Kidney (tissue), 14 donors: ENCODE measurements around the gene METTL23. TPM values are rescaled to one million over a fixed set of nuclear protein-coding genes. Genes with fewer than 3 reads are reported as not detected.

Source experiments
- DNase-seq, 5 donors: peaks; one replicate each; pipeline ENCODE4 v3.0.0-alpha.2; 2013 to 2020
- FAIRE-seq: peaks from 2 replicates; lab custom pipeline; 2012; peaks lifted over from hg19 to GRCh38; lab: Jason Lieb, UNC
- H3K27ac ChIP-seq, 2 donors: one replicate each; pipeline ENCODE4 v1.7.0; 2013; ENCODE audit warnings: low read depth in 2 of 2, low read length in 2 of 2, inconsistent platforms in 1 of 2
- H3K27me3 ChIP-seq: one replicate; pipeline ENCODE4 v1.7.1; 2013; ENCODE audit warnings: low read length, inconsistent platforms; ENCODE audit not compliant: control insufficient read depth, insufficient read depth
- H3K36me3 ChIP-seq, 3 donors: one replicate each; pipeline versions ENCODE4 v1.7.0 to v1.7.1; 2013; ENCODE audit warnings: low read length in 3 of 3, control low read depth in 1 of 3, inconsistent platforms in 1 of 3; ENCODE audit not compliant: insufficient read depth in 3 of 3, control insufficient read depth in 2 of 3
- H3K4me1 ChIP-seq, 3 donors: one replicate each; pipeline versions ENCODE4 v1.7.0 to v1.7.1; 2013; ENCODE audit warnings: low read length in 3 of 3, inconsistent platforms in 1 of 3, low read depth in 1 of 3; ENCODE audit not compliant: control insufficient read depth in 2 of 3, insufficient read depth in 2 of 3
- H3K4me3 ChIP-seq, 3 donors: one replicate each; pipeline versions ENCODE4 v1.7.0 to v1.8.1; 2013; ENCODE audit warnings: low read length in 3 of 3, control low read depth in 1 of 3, inconsistent platforms in 1 of 3
- H3K9ac ChIP-seq, 3 donors: one replicate each; pipeline versions ENCODE4 v1.7.0 to v1.7.1; 2013; ENCODE audit warnings: low read length in 3 of 3, control low read depth in 1 of 3, inconsistent platforms in 1 of 3
- H3K9me3 ChIP-seq, 3 donors: one replicate each; pipeline versions ENCODE4 v1.7.0 to v1.7.1; 2013; ENCODE audit warnings: low read length in 3 of 3, control low read depth in 1 of 3, inconsistent platforms in 1 of 3; ENCODE audit not compliant: control insufficient read depth in 2 of 3, insufficient read depth in 1 of 3
- CTCF ChIP-seq: IDR thresholded peaks from 3 replicates; pipeline ENCODE4 v1.5.1; 2012; ENCODE audit warnings: mild to moderate bottlenecking, moderate library complexity, borderline replicate concordance; ENCODE audit not compliant: insufficient read depth; ENCODE audit errors: extremely low read depth
- intact Hi-C: fragments of 100-400 bp; cut with DNase I; formaldehyde crosslinking; loops from one replicate; pipeline ENCODE4 v1.11.1; 2022
- microRNA-seq: library from miRNA; unstranded; fragments of <30 nt; microRNA quantifications from one replicate; pipeline ENCODE4 v1.2.0, GENCODE V29; 2020
- polyA plus RNA-seq: library from polyadenylated mRNA; stranded (reverse); fragments of 350-450 nt; fragmentation: Illumina TruSeq; extraction: RNeasy Lipid Tissue Mini Kit (QIAGEN cat#74804); gene quantifications from one replicate; pipeline ENCODE4 v1.2.3, GENCODE V29; 2014; ENCODE audit warnings: low read depth, low replicate concordance; ENCODE audit not compliant: insufficient read depth
- total RNA-seq: library from RNA; stranded (reverse); fragmentation: NEBNext Ultra II Directional; extraction: Animal tissue kit (Norgen Biotek cat#: 25700); gene quantifications from one replicate; pipeline ENCODE4 v1.2.1, GENCODE V29; 2021
- donor health status: control.
- donor health status: control.
- donor health status: control.
- donor health status: control.
- donor health status: control.
- donor health status: DM: yes; HTN: yes; CAD: no.
- donor health status: Normal renal cell carcinoma (clear cell type).

The METTL23 gene
- total and polyA plus RNA-seq, 2 donors from 2014 or later = 38.2 to 53.0 TPM

- DNase-seq = peak in 3 of 5 donors; percentile 21 to 60 (median 59)
- peaks cover 0 to 22% (median 13%) of the 10 kb centered on the region in 3 donors for H3K36me3 ChIP-seq
- no peak overlapping the region for H3K27ac ChIP-seq
- no peak overlapping the region for H3K9ac ChIP-seq
- TF ChIP-seq CTCF = no peak
- no peak overlapping the region for H3K4me3 ChIP-seq
- no peaks in the 10 kb centered on the region for H3K27me3 ChIP-seq
- no peaks in the 10 kb centered on the region for H3K4me1 ChIP-seq
- no peak for FAIRE-seq
- H3K9me3 ChIP-seq = no peaks in the 10 kb centered on the region
- intact Hi-C loops = no loop called here
These were observed 48.5 kb downstream of the METTL23 start for GRCh38 chr17:76775021-76775600.

DNA sequence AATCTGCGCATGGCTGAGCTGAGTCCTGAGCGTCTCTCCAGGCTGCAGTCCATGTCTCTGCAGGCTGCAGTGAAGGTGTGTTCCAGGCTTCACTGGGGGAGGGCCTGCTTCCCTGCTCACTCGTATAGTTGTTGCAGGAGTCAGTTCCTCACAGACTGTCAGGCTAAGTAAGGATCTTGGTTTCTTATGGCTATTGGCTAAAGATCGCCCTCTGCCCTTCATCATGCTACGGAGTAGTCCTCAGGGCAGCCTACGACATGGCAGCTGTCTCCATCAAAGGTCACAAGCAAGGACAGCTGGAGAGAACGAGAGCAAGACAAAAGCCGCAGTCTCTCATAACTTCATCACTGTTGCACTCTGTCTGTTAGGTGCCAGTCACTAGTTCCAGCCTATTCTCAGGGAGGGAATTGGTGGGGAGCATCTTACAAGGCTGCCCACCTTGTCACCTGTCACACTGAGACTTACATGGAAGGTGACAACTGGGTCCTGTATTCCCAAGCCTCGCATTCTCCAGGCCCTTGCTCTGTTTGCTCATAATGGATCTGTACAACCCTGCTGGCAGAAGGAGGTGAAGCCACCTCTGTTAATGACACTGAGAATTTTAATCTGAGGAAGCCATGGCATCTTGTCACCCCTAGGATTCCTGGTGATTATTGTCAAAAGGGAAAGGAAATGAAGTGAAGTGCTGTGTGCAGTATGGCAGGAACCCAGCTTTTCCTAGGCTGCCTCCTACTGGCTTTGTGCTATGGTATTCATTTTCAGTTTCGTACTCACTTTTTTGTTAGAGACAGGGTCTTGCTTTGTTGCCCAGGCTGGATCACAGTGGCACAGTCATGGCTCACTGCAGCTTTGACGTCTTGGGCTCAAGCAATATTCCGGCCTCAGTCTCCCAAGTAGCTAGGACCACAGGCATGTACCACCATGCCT lies 54.7 kb downstream of the METTL23 start:
- H3K36me3 ChIP-seq = peaks cover 0 to 13% (median 0%) of the 10 kb centered on the region in 3 donors
- no peak overlapping the region for H3K4me3 ChIP-seq
- TF ChIP-seq CTCF = no peak
- no peak for FAIRE-seq
- no peak overlapping the region for H3K27ac ChIP-seq
- intact Hi-C loops = no loop called here
- no peak for DNase-seq
- no peaks in the 10 kb centered on the region for H3K4me1 ChIP-seq
- no peak overlapping the region for H3K9ac ChIP-seq
- no peaks in the 10 kb centered on the region for H3K9me3 ChIP-seq
- H3K27me3 ChIP-seq = no peaks in the 10 kb centered on the region

- TF ChIP-seq CTCF = no peak
- H3K9ac ChIP-seq = no peak overlapping the region
- no peaks in the 10 kb centered on the region for H3K9me3 ChIP-seq
- DNase-seq (no peak), FAIRE-seq (no peak)
- H3K4me3 ChIP-seq = no peak overlapping the region
- no peaks in the 10 kb centered on the region for H3K27me3 ChIP-seq
- H3K4me1 ChIP-seq = no peaks in the 10 kb centered on the region
- H3K27ac ChIP-seq = no peak overlapping the region
- intact Hi-C loops = no loop called here
- peaks cover 0 to 13% (median 0%) of the 10 kb centered on the region in 3 donors for H3K36me3 ChIP-seq
These were observed 56.5 kb downstream of the METTL23 start for GRCh38 chr17:76783146-76783545.

Small RNAs within 50 kb of the gene (microRNA-seq; reads per million reads assigned to microRNA genes)
- gene MIR636 = 1.4 reads per million

Other genes with a start within 250 kb of the METTL23 start
- gene RHBDF2, start 225.4 kb upstream of the METTL23 start, total RNA-seq = 58.6 TPM
- gene RHBDF2, start 225.4 kb upstream of the METTL23 start, polyA plus RNA-seq = 6.8 TPM
- 12.6 TPM for gene CYGB, start 189.1 kb upstream of the METTL23 start, total RNA-seq
- gene CYGB, start 189.1 kb upstream of the METTL23 start, polyA plus RNA-seq = 6.7 TPM
- 2.2 TPM for gene PRCD, start 186.8 kb upstream of the METTL23 start, total RNA-seq
- not detected for gene PRCD, start 186.8 kb upstream of the METTL23 start, polyA plus RNA-seq
- 28.6 TPM for gene ST6GALNAC2, start 141.0 kb upstream of the METTL23 start, total RNA-seq
- 6.5 TPM for gene ST6GALNAC2, start 141.0 kb upstream of the METTL23 start, polyA plus RNA-seq
- gene ST6GALNAC1, start 83.1 kb upstream of the METTL23 start, total RNA-seq = 0.31 TPM
- gene ST6GALNAC1, start 83.1 kb upstream of the METTL23 start, polyA plus RNA-seq = not detected
- gene MXRA7, start 15.9 kb upstream of the METTL23 start, total RNA-seq = 130 TPM
- 72.4 TPM for gene MXRA7, start 15.9 kb upstream of the METTL23 start, polyA plus RNA-seq
- gene JMJD6, start 233 bp upstream of the METTL23 start, total RNA-seq = 23.6 TPM
- gene JMJD6, start 233 bp upstream of the METTL23 start, polyA plus RNA-seq = 34.3 TPM
- gene SRSF2, start 10.5 kb downstream of the METTL23 start, total RNA-seq = 155 TPM
- 129 TPM for gene SRSF2, start 10.5 kb downstream of the METTL23 start, polyA plus RNA-seq
- gene MFSD11, start 11.3 kb downstream of the METTL23 start, total RNA-seq = 22.6 TPM
- 12.5 TPM for gene MFSD11, start 11.3 kb downstream of the METTL23 start, polyA plus RNA-seq
- 2.3 TPM for gene MGAT5B, start 141.6 kb downstream of the METTL23 start, total RNA-seq
- 0.56 TPM for gene MGAT5B, start 141.6 kb downstream of the METTL23 start, polyA plus RNA-seq